DLD1 (cell line): ENCODE results near the gene IMMT.

Experiments
- in situ Hi-C: cut with HindIII; loops from 2 replicates; pipeline ENCODE4 v1.10.0; 2017; ENCODE audit warnings: low sequenced_read_pairs

Gene IMMT

DNA sequence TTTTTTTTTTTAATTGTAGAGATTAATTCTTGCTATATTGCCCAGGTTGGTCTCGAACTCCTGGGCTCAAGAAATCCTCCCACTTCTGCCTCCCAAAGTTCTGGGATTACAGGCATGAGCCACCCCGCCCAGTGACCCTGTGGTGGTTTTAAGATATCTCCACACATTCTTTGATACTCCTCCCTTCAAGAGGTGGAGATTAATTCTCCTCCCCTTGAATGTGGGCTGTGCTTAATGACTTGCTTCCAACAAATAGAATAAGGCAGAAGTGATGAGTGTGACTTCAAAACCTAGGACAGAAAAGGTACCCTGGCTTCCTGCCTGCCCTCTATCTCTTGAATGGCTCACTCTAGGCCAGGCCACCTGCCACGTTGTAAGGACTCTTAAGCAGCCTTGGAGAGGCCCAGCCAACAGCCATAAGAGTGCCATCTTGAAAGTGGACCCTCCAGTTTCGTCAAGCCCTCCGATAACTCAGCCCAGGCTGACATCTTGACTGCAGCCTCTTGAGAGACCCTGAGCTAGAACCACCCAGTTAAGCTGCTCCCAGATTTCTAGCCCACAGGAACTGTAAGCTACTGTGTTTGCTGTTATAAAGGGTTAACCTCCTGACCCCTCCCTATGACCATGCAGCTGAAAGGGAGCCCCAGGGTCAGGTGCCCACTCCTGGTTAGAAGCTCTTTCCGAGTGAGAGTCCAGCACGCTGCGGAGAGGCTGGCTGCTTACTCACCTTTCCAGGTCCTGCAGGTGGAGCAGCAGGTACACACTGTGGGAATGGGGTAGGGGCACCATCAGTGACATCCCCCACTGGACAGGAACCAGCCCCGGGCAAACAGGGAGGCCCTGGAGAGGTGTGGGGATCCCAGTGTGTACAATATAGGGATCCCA lies 31.6 kb upstream of the IMMT start:
- in situ Hi-C loops: no loop called here

DNA sequence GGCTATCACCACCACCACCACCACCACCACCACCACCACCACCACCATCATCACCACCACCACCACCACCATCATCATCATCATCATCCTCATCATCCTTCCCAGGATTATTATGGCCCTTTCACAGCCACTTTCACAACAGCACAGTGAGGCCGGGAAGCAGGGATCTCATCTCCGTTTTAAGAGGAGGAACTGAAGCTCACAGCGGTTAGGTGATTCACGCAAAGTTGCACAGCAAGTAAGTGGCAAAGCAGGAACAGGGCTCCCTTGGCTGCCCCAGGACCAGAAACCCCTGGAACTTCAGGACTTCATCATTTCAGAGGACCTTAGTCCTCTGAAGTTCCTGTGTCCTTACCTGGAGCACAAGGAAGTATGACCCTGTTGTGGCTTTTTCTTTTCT lies 30.8 kb upstream of the IMMT start:
- in situ Hi-C loops: no loop called here

DNA sequence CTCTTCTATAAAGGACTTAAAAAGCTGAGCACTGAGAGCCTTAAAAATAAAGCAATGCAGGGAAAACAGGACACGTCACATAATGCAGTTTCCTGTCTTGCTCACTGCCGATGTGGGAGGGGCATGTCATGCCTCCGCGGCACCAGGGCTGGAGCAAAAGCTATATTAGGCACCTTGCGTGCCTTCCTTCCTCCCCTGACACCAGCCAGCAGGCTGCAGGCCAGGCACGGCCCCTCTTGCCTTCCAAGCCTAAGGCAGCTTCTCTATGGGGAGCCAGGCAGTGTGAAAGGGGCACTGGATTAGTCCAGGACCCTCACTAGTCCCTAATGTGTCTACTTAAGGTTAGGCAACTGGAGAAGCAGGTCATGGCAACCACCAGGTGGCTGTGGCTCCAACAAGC lies 30.3 kb upstream of the IMMT start:
- in situ Hi-C loops: no loop called here

DNA sequence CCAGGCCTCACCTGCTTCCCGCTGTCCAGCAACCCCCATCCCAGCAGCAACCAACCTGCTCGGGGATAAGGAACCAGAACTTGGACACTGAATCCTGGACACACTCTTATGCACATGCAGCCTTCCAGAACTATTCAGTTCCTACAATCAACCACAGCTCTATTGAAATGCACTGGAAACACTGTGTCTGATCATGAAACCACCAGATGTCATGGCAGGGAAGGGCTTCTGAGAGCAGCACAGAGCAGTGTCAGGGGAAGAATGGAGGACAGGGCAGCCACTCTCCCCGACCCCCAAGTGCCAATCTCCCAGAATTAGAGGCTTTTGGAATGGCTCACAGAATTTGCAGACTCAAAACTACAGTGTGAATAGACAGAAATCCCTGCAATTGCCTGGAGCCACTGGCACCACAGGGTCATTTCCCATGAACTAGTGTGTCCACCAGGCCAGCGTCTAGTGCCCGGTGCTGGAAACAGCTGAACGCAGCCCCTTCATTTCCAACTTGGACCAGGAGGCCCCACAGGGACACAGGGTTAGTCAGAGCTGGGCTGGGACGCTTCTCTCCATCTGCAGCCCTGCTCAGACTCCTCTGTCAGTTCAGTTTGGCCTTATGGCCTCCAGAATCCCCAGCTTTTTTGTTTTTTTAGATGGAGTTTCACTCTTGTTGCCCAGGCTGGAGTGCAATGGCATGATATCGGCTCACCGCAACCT lies 29.5 kb upstream of the IMMT start:
- in situ Hi-C loops: no loop called here

DNA sequence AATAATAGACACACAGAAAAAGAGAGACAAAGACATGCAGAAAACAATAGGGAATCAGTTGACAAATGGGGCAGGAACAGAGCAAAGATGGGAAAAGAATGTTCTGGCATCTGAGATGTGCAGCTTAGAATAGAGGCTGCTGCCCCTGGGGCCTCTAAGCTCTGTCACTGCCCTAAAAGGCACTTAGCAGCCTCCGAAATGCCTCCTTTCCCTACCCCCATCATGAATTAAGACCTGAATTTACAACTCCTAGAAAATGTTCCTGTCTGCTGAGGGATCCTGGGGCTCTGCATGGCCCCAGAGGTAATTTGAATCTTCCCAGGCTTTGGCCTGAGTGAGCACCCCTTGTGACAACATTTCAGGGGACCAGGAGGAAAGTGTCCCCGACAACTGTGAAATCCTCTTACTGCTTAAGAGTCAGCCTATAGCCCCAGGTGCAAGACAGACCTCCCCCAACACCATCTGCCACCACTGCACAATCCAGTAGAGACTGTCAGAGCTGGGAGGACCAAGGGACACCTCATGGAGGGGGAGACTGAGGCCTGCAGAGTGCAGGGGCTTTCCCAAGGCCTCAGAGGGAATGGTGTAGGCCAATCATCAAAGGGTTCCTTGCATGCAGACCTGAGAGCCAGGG lies 28.8 kb upstream of the IMMT start:
- in situ Hi-C loops: no loop called here

DNA sequence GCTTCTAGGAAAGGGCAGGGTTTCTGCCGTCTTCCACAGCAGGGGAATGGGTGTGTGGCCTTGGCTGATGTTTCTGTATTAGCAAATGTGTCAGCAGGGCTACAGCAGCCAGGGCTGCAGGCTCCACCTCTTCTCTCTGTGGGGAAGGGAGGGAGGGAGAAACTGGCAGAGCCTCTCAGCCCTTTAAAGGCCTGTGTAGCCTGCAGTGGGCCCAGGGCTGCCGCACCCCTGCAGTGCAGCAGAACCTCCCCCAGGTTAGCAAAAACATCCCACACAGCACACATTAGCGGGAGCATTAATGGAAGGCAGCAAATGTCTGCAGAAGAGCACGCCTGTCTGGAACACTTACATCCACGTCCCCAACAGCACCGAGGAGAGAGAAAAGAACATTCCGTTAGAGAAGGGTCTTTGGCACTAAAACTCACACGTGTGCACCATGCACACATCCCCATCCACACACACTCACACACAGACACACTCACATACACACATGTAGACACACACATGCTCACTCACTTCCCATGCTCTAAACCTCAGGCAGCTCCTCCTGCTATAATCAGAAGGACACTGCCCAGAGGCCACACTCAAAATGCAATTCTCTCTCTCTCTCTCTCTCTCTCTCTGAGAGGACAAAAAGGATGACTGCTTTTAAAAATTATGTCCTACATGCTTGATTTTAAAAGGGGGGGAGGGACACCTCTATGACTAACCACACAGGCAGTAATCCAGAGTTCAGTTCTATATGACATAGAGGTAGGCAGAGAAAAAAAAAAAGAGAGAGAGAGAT lies 28.1 kb upstream of the IMMT start:
- in situ Hi-C loops: no loop called here

DNA sequence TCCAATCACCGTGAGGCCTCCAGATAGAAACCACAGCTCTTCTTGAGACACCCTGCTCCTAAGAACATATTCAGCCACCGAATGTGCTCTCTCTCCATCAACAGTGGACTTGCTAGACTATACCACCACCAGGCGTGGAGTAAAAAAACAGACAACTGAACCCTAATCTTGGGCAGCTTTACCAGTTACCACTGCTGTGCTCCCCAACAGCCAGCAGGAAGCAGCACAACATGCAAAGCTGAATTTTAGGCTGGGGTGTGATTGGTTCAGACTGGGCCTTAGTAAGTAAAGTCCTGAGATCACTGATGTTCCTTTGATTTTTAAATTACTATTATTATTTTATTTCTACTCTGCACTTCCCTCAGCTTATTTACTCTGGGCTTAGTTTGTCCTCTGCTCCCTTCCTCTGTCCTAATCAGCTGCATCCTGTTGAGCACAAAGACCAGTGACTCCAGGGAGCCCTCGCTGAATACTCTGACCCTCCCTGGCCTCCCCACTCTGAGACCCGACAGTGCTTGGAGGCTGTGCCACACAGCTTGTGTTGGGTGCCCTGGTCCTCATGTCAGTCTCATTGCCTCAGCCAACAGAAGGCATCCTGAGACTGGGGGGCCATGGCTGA lies 25.9 kb upstream of the IMMT start:
- in situ Hi-C loops: no loop called here

DNA sequence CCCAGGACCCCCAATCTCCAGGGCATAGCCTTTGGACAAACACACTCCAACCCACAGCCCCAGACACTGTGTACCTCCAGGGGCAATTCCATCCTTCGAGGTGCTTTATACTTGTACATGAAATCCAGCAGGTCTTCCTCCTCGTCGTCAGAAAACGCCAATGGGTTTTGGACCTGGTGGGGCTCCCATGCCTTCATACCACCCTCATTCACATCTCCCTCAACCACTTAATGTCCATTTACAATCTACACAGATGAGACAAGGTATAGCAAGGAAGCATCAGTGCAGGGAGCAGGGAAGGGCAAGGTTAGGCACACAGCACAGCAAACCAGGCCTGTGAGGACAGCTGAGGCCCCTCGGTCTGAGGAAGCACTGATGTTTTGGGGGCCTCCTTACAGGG lies 24.6 kb upstream of the IMMT start:
- in situ Hi-C loops: no loop called here

DNA sequence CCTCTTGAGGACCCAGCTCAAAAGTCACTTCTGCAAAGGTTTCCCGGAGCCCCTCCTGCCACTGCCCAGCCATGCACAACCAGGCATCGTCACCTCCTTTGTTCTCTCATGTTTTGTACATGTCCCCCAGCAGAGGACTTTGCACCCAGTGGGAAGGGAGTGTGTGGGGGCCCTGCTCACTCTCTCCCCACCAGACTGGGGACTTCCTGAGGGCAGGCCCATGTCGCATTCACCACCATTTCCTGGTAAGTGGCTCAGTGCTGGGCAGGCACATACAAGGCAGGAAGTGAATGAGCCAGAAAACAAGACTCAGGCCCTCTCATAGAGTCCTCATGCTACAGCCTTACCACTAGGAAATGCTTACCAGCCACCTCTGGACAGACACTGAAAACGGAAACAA lies 22.9 kb upstream of the IMMT start:
- in situ Hi-C loops: no loop called here

DNA sequence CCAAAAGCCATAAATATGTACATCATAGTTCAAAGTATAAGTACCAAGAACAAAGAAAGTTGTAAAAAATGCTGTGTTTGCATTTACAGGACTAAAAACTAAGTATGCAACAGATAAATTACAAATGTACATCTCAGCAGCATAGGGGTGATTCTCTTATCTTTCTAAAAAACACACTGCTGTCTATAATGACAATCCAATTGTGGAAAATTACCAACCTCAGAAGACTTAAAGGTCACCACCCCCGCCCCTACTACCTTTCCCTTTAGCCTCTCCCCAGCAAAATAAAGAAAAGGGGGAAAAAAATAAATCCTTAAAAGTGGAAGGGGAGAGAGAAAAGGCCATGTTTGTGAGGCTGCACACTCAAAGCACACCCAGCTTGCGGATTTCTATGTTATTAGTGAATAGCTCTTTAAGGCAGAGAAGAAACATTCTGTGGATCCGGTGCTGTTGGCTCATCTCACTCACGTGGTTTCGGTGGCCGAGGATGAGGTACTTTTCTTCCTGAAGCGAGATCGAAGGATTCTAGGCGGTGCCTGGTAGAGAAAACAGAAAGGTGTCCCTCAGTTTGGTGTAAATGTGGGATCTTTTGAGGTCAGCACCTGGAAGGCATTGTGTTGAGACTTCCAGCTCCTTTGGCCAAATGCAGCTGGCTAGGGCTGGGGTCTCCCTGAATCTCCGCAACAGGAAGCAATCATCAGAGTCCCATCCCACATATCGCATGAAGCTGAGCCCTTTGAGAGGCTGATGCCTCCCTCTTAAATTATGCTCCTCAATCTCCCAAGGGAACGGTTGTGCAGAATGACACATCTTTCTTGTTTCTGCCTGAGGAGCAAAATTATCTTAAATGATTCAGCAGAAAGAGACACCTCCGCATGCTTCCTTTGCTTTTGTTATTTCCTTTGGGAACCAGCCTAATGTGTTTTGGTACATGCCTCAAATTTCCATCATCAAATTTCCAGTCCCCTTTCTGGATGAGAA lies 21.6 kb upstream of the IMMT start:
- in situ Hi-C loops: no loop called here

DNA sequence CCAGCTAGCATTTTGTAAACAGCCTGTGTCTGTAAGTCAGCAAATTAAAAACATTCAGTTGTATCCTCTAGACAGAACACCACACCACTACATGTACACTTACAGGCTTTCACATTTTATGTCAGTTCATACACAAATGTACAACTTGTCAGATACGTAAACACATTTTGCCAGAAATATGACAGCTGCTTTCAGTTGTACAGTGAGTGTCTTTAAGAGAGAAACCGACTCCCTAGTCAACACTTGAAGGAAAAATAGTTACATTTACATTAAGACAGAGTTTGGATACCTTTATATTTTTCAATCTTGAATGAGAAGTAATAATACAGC lies 19.2 kb upstream of the IMMT start:
- in situ Hi-C loops: no loop called here

DNA sequence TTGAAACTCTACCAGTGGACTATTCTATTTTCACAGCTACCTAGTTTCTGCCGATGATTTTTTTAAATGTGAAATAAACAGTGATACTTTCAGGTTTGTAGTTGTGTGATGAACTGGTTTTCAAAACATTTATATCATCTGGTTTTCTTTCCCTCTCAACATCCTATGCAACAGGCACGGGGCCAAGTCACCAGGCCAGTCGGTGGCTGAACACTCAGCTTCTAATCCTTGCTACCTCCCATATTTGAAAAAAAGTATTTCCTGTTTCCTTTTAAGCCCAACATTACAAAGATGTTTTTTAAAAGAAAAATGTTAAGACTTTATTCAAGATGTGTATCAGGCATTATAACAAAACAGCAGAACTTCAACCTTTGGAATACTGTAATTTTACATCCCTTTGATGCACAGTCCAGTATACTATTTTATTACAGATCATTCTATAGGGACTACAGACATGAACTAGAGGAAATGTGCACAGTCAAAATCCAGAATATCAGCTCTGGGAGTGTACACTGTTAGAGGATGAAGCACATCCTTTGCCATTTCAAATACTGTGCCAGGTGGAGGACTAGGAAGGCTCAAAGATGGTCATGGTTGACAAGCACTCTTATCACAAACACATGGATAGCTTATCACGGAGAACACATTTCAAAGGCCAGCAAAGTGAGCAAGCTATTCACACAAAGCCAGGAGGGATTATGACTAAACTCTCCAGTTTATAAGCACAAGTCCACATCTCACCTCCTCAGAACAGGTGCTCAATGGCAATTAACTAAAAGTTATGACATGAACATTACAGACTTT lies 18.6 kb upstream of the IMMT start:
- in situ Hi-C loops: no loop called here

DNA sequence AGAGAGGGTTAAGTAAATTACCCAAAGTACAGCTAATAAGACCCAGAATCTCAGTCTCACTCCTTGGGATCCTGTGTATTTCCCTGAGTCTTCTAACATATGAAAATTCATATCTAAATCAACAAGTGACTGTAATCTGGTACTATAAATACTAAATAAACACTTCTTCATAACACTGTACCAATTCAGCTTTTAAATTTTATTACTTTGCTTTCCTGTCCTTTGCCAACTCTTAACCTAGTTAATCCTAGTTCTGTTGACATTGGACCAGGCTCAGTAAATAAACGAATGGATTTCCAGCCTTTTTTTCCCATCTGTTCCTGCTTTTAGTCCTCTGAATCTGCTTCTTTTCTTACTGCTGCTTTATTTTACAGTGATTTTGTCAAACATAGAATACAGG lies 17.8 kb upstream of the IMMT start:
- in situ Hi-C loops: no loop called here

DNA sequence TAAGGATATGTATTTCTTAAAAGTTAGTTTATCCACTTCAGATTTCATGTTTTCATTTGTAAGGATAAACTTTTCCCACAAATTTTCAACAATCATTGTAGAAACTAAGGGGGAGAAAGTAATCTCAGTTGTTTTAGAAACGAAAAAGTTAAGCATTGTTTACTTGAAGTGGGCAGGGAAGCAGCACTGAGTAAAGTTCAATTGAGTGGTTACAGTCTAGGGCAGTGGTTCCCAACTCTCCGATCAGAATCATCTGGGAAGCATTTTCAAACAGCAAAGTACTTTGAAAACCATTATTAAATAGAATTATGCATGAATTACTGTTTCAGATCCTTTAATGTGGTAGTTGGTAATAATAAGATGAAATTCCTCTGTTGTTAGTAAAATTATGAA lies 16.5 kb upstream of the IMMT start:
- in situ Hi-C loops: no loop called here

DNA sequence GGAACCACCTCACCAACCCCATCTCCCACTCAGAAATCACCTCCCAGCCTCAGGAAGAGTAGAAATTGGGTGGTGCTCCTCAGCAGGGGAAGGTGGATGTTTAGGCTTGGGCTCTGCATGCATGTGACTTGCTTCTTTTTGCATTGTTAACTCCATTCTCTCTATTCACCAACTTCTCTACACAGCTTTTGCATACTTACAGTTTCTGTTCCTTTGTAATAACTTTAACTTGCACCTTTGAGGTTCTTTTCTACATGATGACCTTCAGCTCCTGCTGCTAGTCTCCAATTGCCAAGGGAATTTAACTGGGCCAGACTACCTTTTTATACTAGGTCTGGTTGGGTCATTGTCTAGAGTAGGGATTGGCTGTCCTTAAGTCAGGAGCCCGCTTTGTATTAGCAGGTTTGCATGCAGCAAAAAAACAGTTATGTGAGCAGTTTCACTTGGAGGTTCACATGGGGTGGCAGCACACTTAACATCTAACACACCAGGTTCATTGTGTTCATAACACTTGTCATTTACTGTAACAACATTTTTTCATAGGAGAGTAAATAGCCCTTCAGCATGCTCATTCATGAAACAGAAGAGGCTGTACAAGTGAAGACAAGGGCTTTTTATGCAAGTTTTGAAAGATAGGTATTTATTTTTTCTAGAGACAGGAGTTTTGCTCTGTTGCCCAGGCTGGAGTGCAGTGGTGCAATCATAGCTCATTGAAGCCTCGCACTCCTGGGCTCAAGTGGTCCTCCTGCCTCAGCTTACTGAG lies 16.0 kb upstream of the IMMT start:
- in situ Hi-C loops: no loop called here

DNA sequence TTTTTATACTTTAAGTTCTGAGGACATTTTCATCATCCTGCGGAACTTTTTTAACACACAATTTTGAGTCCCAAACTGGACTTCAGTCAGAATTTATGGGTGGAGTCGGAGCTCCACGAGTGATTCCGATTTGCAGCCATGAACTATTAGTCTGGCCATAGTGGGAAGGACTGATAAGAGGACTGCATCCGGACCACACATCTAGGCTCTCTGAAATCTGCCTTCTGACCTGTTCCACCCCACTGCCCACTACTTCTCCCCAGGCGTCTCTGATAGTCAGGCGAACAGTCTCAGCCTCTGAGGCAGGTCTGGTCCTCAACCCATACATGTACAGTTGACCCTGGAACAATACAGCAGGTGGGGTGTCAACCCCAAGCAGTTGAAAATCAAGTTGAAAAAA lies 9.2 kb upstream of the IMMT start:
- in situ Hi-C loops: no loop called here

DNA sequence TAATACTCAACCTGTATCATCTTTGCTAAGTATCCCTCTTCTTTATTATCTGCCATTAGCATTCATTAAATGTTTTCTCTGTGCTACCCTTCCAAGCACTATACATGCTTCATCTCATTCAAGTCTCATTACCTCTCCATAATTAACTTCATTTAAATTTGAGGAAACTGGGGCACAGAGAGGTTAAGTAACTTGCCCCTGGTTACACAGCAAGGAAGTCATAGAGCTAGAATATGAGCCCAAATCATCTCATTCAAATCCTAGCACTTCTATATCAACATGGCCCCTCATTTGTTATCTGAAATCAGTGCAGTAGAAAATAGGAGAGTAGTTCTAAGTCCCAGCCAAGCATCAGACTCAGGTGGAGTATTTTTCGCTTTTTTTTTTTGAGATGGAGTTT lies 8.4 kb upstream of the IMMT start:
- in situ Hi-C loops: no loop called here

DNA sequence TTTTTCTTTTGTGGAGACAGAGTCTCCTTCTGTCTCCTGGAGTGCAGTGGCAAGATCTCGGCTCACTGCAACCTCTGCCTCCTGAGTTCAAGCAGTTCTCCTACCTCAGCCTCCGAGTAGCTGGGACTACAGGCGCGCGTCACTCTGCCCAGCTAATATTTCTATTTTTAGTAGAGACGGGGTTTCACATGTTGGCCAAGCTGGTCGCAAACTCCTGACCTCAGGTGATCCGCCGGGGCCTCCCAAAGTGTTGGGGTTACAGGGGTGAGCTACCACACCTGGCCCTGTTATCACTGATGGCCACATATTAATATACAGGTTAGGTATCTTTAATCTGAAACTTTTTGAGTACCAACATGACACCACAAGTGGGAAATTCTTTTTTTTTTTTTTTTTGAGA lies 7.4 kb upstream of the IMMT start:
- in situ Hi-C loops: no loop called here
